Fibroblast of the conjunctiva (primary cell): ENCODE results near the gene IQSEC3.
"Not testable (repeated sequence)": the region's sequence is repeated elsewhere in the genome, so short reads cannot be mapped to it uniquely, and the experiment has no call there.

Experiments used
- DNase-seq: peaks from one replicate; pipeline ENCODE4 v3.0.0-alpha.2; 2010; ENCODE audit warnings: low read depth

The IQSEC3 gene

DNA sequence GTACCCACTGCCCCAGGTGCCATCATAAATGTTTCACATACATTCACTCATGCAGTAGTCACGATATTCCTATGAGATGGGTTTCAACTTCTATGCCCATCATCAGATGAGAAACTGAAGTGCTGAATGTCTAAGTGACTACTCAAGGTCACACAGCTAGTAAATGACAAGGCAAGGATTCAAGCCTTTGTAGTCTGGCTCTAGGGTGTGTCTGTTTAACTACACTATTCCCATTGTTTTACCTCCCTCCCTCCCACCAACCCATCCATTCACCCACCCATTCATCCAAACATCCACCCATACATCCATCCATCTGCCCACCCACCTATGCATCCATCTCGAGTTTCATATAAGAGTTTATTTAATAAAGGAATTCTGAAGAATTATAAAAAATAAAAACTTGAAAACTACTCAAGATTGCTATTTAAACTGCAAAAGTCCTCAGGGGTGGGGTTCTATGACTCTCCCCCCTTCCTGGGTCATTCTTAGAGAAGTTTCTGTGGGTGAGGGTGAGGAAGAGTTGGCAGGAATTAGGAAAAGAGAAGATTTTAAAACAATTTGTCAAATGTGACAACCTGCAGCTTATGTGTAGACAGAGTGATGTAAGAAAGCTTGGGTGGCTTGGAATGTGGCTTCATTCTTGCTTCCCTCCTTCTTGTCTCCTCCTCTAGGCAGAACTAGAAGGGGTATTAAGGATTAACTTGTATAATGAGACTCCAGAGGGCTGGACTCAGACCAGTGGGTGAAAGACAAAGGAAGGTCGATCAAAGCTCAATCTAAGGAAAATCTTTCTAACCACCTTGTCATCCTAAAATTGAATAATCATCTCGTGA, 13.4 kb upstream of the IQSEC3 start:
- not testable (repeated sequence) for DNase-seq

DNA sequence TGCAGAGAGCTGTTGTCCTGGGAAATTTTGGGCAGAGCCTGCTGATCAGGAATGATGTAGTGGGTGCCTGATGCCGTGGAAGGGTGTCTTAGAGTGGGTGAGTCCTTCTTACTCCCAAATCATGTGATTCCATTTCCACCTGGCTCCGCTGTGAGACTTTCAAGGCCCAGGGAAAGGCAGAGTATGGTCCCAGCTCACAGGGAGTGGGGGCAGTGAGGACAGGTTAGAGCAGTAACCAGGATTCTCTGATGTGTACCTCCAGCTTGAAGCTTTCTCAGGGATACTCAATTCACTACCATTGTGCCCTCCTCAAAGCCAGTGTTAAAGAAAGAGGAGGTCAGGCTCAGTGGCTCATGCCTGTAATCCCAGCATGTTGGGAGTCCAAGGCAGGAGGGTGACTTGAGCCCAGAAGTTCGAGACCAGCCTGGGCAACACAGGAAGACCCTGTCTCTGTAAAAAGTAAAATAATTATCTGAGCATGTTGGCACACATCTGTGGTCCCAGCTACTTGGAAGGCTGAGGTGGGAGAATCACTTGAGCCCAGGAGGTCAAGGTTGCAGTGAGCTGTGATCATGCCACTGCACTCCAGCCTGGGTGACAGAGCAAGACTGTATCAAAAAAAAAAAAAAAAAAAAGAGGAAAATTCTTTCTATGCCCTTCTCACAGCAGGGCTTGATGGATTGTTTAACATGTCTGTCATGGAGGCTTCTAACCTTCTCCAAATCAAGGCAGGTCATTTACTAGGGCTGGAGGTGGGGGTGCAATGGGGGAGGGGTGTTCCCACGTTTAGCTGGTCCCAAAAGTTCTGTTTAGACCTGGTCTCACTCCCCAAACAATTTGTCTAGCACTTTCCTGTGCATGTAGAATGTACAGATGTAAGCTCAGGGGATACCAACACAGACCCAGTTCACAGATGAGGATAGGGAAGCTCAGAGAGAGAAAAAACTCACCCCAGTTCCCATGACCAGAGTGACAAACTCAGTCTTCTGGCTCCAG, 12.5 kb upstream of the IQSEC3 start:
- no peak for DNase-seq

DNA sequence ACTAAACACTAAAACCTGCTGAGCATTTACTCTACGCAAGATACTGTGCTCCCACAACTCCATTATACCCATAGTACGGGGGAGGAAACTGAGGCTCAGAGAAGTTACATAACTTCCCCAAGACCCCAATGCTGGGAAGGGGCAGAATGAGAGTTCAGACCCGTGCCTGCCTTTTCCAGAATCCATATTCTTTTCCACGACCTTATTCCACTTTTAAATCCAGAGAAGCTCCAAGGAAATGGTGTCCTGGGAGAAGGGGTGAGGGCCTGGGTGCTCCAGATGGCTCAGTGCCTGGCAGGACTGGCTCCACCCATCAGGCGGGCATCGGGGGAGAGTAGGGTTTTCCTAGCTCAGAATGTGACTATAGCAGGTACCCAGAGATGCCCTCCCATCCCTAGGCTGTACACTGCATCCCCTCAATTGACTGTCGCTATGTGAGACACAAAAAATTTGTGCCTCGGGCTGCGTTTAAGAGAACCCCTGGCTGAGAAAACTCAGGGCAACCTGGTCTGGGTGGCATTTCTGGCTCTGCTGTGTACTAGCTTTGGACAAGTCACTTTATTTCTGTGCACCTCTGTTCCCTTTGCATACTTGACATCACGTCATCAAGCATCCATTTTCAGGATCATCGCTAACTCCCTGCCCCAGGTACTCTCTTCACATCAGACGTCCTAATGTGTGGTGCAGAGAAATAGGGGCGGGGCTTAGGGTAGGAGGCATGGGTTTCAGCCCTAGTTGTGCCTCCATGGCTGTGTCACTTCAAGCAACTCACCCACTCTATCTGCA, 11.6 kb upstream of the IQSEC3 start:
- DNase-seq: no peak

DNA sequence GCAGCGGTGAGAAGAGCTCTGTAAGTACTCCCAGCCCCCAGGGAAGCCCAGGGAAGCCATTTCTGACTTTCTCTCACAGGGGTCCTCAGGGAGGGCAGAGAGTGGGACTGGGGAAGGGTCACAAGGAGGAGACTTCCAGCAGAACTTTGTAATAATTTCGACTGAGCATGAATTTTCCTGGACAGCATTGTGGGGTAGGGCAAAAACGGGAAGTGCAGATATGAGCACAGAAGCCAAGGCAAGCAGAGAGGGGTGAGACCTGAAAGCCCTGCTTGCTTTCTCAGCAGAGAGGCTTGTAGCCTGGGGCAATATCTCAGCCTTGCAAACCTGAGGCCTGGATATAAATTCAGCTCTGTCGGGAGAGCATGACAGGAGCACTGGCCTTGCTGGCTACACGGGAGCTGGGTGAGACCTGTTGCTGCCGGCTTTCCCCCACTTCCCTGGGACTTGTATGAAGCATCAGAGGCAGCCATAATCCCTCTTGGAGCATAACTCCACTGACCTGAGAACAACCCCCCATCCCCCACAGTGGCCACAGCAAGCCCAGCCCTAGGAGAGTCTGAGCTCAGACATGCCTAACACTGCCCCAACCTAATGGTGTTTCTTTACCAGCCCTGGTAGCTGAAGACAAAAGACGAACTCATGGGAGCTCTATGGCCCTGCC, 9.8 kb upstream of the IQSEC3 start:
- DNase-seq: no peak

DNA sequence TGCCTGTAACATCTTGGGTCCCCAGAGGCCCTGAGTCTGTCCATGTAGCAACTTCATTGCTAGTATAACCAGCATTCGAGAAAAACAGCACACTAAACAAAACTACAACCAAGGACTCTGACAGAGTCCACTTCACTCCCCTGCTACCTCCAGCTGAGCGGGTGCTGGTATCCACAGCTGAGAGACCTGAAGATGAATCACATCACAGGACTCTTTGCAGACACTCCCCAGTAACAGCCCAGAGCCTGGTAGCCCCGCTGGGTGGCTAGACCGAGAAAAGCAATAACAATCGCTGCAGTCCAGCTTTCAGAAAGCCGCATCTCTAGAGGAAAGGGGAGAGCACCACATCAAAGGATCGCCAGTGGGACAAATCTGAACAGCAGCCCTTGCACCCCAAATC, 9.0 kb upstream of the IQSEC3 start:
- no peak for DNase-seq

DNA sequence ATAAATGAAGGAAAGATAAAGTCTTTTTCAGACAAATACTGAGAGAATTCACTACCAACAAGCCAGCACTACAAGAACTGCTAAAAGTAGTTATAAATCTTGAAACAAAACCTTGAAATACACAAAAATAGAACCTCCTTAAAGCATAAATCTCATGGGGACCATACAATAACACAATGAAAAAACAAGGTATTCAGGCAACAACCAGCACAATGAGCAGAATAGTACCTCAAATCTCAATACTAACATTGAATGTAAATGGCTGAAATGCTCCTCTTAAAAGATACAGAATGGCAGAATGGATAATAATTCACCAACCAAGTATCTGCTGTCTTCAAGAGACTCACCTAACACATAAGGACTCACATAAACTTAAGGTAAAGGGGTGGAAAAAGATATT, 7.7 kb upstream of the IQSEC3 start:
- DNase-seq: no peak

DNA sequence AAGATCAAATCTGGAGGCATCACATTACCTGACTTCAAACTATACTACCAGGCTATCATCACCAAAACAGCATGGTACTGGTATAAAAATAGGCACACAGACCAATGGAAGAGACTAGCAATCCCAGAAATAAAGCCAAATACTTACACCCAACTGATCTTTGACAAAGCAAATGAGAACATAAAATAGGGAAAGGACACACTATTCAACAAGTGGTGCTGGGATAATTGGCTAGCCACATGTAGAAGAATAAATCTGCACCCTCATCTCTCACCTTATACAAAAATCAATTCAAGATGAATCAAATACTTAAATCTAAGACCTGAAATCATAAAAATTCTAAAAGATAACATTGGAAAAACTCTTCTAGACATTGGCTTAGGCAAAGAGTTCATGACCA, 4.7 kb upstream of the IQSEC3 start:
- DNase-seq: not testable (repeated sequence)

DNA sequence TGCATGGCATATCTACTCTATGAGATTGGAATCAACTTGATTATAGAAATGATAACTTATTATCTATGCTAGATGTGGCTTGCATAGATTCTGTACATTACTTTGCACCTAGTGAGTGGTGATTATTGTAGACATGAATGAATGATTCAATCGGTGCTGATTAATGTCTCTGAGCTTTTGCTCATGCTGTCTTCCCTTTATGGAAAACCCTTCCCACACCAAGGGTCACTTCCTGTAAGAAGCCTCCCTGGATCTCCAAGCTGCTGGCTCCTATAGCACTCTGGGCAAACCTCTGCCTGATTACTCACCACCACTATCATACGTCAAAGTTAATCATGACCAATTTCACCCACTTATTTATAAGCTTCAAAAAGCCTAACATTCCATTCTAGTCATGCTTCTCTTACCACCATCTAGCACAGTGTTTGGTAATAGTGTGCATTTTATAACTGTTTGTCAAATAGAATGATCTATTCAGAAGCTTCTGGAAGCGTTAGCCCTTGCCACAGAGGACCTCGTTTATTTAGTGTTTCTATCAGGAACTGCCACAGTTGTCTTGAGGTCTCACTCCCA, 990 bp upstream of the IQSEC3 start:
- not testable (repeated sequence) for DNase-seq

DNA sequence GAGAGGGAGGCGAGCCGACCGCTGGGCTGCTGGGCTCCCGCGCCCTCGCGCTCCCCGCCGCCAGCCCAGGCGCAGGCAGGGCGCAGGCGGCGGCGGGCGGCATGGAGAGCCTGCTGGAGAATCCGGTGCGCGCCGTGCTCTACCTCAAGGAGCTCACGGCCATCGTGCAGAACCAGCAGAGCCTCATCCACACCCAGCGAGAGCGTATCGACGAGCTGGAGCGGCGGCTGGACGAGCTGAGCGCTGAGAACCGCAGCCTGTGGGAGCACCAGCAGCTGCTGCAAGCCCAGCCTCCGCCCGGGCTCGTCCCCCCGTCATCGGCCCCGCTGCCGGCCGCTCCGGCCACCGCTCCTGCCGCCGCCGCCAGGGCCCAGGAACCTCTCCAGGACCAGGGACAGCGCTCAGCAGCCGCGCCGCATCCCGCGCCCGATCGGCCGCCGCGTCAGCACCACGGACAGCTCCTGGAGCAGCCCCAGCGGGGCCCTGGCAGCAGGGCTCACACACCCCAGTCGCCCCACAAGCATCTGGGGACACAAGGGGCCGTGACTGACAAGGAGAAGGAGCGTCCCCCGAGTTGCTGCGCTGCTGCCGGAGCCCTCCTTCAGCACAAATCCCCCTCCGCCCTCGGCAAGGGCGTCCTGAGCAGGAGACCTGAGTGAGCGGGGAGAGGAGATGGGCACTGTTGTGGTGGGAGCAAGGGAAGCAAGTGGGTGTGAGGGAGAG, 376 bp downstream of the IQSEC3 start:
- not testable (repeated sequence) for DNase-seq

DNA sequence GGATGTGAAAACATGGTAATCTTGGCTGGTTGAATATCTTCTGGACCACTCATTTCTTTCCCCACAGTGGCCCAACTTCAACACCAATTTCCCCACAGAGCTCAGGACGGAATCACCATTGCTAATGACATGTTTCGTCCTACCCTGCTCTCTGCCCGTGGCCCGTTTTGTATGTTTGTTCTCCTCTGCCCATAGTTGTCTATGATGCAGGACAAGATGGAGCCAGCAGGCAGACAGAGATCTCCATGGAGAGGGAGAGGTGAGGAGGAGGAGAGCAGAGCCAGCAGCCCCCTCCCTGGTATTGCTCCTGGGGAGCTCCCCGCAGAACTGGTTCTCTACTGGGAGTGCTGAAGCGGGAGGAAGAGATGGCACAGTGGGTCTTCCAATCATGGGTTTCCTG, 3.1 kb downstream of the IQSEC3 start:
- not testable (repeated sequence) for DNase-seq

DNA sequence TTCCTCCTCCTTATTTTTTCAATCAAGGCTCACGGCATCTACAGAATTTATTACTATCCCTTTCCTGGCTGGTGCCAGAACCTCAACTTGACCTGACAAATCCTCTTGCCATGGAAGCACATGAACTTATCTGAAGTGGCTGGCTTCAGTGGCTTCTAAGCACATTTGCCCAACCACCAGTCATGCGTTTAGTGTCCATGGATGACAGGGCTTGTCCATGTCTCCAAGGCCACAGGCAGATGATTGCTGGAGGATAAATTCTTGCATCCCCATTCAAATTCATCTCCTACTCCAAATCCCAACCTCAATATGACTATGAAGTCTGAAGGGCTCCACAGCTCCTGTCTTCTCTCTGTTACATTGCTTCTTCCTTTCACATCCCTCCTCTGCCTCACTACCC, 4.0 kb downstream of the IQSEC3 start:
- not testable (repeated sequence) for DNase-seq

DNA sequence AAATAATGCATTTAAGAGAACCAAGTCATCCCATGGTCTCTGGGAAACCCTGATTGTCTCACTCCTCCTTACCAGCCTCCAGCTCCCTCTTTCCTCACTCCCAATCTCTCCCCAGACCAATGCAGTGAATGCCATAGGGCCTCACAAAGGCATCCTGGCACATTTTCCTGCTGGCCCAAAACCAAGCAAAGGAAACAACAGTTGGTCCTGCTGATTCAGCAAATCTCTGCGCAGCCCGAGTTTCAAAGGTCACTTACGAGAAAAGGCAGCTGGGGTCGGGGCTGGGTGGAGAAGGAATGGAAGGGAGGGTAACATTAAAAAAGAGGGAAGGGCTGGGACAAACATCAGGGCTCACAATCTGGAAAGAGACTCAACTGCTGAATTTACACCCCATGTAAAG, 5.5 kb downstream of the IQSEC3 start:
- DNase-seq: not testable (repeated sequence)

DNA sequence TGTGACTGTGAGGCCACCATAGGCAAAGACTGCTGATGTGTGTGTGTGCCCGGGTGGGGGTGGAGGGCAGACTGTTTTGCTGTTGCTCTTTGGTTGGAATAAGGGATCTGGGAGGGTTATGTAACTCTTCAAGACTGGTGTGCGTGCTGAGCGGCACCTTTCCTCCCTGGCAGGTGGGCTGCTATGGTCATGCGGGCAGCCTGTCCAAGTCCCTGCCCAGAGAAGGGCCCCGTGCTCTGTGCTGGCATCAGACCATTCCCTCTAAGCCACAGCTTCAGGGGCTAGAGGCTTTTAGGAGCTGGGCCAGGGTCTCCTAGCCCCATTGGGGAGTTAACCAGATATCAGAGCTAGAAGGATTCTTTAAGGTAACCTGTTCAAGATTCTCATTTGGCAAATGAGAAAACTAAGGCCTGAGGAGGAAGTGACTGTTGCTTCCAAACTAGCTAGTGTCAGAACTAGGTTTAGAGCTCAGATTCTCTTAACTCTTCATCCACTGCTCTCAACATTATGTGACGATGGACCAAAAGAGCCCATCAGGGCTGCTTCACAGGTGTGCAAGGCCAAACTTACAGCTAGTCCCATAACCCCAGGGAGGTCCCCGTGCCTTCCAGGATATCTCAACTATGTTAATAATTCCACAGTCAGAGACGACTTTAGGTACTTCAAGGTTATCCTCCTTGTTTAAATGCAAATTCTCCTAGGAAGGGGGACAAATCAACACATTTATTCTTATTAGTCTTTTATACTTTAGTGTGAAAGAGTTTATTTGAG, 8.0 kb downstream of the IQSEC3 start:
- DNase-seq: not testable (repeated sequence)

DNA sequence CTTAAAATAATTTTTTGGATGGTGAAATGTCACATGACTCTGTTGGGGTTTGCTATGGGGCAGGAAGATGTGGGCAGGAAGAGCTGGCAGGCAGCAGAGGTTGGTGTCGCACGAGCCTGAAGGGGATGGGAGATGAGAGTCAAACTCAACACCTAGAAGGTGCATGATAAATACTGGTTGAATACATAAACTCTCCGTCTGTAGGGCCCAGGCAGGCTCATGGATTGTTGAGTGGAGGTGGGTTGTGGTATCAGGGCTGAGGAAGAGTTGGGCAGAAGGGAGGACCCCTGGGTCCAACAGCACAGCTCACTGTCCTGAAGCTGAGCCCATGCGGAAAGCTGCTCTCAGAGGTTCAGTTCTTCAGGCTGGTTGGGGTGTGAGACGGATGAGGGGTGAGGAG, 9.0 kb downstream of the IQSEC3 start:
- DNase-seq: not testable (repeated sequence)

DNA sequence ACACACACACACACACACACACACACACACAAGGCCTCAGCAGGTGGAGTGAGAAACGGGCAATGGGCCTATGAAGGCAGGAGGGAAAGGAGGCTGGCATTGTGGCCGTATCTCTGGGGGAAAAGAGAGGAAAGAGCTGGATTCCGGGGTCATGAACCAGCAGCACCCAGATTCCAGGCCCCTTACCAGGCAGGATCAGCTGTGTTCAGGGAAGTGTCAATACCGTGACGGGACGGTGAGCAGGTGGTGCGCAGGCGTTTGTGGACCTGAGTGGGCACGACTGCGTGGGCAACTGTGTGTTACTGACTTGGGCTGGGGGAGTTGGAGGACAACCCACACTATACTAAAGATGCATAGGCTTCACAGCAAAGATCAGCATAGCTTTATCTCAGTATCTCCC, 9.5 kb downstream of the IQSEC3 start:
- not testable (repeated sequence) for DNase-seq

DNA sequence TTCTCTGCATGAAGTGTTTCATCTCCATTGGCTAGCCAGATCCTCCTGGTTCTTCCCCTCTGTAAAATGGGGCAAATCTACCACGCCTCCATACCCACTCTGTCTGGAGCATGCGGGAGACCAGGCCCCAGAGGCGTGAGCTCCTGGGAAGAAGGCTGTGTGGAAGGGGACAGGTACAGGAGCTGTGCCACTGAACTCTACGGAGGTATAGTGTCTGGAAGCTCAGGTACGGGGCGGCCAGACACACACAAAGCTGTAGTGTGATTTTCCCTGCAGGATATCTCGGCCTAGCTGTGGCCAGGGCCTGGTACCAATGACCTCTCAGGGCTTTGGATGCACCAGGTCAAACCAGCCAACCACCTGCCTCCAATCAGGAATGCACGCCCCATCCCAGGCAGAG, 10.0 kb downstream of the IQSEC3 start:
- DNase-seq: not testable (repeated sequence)

DNA sequence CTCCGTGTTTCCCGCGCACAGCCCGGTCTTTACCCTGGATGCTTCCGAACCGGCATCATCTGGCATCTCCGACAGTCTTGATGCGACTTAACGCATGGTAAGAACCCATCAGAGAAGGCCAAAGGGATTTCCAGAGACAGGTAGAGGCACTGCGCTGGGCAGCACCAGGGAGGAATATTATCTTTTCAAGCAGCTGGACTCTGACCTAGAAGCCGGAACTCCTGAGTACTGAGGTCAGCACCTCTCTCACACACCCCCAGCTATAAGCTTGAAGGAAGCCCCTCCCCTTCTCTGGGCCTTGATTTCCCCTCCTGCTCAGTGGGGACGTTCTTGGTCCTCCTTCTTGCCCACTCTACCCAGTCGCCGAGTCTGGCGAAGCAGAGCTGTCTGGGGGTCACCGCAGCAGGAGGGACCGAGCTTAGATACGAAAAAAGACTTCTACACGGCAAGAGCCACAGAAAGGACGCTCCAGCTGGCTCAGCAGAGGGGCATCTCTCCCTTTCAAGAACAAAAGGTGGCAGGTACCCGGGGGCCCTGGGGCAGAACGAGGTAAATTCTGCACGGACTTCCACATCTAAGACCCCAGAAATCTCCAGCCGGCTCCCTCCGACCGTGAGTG, 10.6 kb downstream of the IQSEC3 start:
- DNase-seq: not testable (repeated sequence)

DNA sequence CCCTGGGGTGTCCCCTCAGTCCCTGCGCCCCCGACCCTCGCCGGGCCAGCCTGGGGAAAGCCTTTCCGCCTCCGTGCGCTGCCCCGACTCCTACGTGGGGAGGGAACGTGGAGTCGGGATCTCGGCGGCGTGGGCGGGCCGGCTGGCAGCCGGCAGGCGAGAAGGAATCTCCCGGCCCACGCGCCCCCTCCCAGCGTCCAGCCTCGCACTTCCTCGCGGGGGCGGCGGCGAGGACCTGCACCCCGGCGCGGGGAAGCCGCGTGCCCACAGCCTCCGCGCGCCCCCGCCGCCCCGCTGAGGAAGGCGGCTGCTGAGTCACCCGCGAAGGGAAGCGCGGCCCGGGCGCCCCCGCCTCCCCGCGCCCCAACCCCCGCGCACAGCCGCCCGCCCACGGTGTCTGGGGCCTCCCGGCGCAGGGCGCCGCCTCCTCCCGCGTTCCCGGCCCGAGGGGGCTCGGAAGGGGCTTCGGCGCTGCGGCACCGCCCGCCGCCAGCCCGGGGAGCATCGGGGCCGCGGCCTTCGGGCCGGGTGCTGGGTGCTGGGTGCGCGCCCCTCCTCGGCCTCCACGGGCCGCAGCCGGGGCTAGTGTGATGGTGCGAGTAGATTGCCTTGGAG, 11.3 kb downstream of the IQSEC3 start:
- not testable (repeated sequence) for DNase-seq

DNA sequence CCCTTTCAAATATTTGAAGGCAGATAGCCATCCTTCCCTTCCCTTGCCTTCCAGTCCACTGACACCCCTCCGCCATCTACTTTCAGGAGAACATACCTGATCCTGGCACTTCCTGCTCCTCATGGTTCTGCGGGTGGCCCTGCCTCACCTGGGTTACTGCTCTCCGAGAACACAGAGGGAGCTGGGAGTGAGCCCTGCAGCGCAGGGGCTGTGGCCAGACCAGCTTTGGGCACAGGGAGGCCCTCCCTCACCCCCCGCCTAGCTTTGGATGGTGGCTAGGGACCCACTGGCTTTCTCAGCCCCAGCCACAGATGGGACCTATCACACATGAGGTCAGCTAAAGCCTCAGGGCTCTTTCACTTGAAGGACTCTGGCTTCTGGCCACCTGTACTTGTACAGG, 12.4 kb downstream of the IQSEC3 start:
- DNase-seq: no peak
